ENCODE measurements around the gene CDH16.
"Not testable (repeated sequence)": the region's sequence is repeated elsewhere in the genome, so short reads cannot be mapped to it uniquely, and the experiment has no call there.

CDH16 gene

DNA sequence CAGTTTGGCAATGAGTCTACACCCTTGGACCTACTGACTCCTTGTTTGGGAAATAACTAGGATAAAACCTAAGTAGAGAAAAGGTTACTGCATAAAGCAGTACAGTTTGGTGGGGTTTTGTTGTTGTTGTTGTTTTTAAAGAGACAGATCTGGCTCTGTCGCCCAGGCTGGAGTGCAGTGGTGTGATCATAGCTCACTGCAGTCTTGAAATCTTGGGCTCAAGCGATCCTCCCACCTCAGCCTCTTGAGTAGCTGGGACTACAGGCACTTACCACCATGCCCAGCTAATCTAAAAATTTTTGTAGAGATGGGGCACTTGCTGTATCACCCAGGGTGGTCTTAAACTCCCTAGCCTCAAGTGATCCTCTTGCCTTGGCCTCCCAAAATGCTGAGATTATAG, 37.1 kb downstream of the CDH16 start:
- DNase-seq (ENCODE audit: low spot score) = no peak
- peaks cover 19% of the 10 kb centered on the region for H3K36me3 Mint-ChIP-seq (ENCODE audit: low read depth)
- H3K9me3 Mint-ChIP-seq = no peaks in the 10 kb centered on the region
- H3K27me3 Mint-ChIP-seq (ENCODE audit: low read depth) = no peaks in the 10 kb centered on the region
- H3K4me3 Mint-ChIP-seq = peak overlapping the region; percentile 79
- no peak overlapping the region for H3K27ac Mint-ChIP-seq
- peaks cover 44% of the 10 kb centered on the region for H3K4me1 Mint-ChIP-seq (ENCODE audit: low read depth)

DNA sequence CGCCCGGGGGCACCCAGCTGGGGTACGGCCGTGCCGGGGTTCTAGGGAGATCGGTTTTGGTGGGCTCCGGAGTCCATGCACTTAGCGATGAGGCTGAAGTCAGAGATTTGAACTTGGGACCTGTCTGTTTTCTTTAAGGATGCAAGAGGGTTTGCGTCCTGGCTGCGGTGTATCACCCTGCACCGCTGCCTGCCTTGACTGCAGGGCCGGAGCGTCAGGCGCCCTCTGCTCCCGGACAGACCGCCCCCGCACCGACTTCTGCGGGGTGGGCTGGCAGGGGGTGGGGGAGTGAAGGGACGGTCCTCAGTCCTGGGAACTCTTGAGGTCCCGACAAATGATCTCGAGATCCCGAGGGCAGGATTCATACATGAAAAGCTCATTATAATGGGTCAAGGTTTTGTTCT, 37.7 kb downstream of the CDH16 start:
- Mint-ChIP-seq H3K9me3 (peaks cover 4% of the 10 kb centered on the region), H3K27me3 (ENCODE audit: low read depth) (no peaks in the 10 kb centered on the region), H3K4me1 (ENCODE audit: low read depth) (peaks cover 45% of the 10 kb centered on the region), H3K36me3 (ENCODE audit: low read depth) (peaks cover 15% of the 10 kb centered on the region), H3K4me3 (peak overlapping the region; percentile 79), H3K27ac (peak overlapping the region; percentile 36)
- peak; percentile 25 for DNase-seq (ENCODE audit: low spot score)

DNA sequence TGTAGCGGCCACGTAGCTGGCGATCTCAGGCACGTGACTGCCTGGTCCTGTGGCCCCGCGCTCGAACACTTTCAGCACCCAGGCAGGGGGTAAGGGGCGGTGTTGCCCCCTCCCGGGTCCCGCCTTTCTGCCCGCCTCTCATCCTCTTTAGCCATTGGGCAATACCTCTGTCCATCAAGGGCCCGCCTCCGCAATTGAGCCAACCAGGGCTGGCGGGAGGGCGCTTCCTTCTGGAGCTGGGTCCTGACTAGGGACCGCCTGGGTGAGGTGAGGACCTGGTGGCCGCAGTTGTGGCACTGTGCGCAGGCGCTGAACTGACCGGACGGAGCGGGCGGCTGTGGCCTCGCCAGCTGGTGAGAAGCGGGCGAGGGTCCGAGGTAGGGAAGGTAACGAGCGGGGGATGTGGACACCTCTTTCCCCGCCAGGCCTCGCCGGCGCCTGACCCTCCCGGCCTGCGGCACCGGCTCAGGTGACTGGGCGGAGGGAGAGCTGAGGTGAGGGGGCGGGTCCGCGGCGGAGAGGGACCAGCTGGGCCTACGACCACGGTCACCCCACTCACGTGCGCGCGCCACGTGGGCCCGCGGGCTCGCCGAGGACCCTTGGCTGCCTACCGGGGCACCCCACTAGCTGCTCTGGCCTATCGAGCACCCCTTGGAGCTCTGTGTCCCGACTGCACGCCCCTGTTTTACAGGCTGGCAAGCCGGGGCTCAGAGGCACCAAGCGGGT, 38.2 kb downstream of the CDH16 start, which contains the start of gene PDP2:
Gene PDP2, plus strand, starts transcription at position 228 of the 726 bp plus-strand sequence. CDS start 3,770 bp downstream, outside the sequence.
- Mint-ChIP-seq H3K36me3 (ENCODE audit: low read depth) (peaks cover 12% of the 10 kb centered on the region), H3K27ac (peak within 1 kb of the TSS; percentile 98), H3K9me3 (peaks cover 5% of the 10 kb centered on the region), H3K4me1 (ENCODE audit: low read depth) (peaks cover 42% of the 10 kb centered on the region), H3K4me3 (peak within 1 kb of the TSS; percentile 100), H3K27me3 (ENCODE audit: low read depth) (no peaks in the 10 kb centered on the region)
- peak; percentile 93 for DNase-seq (ENCODE audit: low spot score)

- H3K4me1 Mint-ChIP-seq (ENCODE audit: low read depth) = peaks cover 52% of the 10 kb centered on the region
- no peaks in the 10 kb centered on the region for H3K27me3 Mint-ChIP-seq (ENCODE audit: low read depth)
- peaks cover 2% of the 10 kb centered on the region for H3K36me3 Mint-ChIP-seq (ENCODE audit: low read depth)
- peak overlapping the region; percentile 66 for H3K27ac Mint-ChIP-seq
- H3K9me3 Mint-ChIP-seq = peaks cover 5% of the 10 kb centered on the region
- H3K4me3 Mint-ChIP-seq = peak overlapping the region; percentile 45
- peak; percentile 85 for DNase-seq (ENCODE audit: low spot score)
Observed at GRCh38 chr16:66878067-66878466, 40.6 kb downstream of the CDH16 start.

DNA sequence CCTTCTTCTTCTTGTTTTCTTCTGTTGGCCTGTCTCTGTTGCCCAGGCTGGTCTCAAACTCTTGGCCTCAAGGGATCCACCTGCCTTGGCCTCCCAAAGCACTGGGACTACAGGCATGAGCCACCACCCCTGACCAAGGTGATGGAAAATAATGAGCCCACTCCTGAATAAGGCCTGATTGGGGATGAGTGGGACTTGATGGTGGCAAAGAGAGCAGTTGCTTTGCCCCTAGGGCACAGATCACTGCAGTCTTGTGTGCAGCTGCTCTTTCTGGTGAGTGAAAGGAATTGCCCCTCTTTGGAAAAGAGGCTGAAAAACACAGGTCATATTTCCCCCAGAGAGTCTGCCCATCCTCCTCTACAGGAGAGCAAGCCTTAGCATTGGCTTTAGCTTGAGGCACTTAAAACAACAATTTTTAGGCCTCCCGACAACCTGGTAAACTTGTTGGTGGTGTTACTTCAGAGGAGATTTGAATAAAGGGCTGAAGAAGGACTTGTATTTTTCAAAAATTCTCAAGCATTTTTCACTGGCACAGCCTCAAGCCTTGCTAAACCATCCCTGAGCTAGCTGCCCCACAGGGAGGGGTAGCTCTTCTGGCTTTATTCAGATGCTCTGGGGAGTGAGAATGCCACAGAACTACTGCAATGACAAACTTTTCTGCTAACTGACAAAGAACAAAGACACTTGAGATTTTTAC, 44.5 kb downstream of the CDH16 start:
- Mint-ChIP-seq H3K4me1 (ENCODE audit: low read depth) (peaks cover 42% of the 10 kb centered on the region), H3K27ac (peak overlapping the region; percentile 94), H3K27me3 (ENCODE audit: low read depth) (no peaks in the 10 kb centered on the region), H3K36me3 (ENCODE audit: low read depth) (no peaks in the 10 kb centered on the region), H3K9me3 (peaks cover 5% of the 10 kb centered on the region), H3K4me3 (peak overlapping the region; percentile 50)
- peak; percentile 19 for DNase-seq (ENCODE audit: low spot score)

DNA sequence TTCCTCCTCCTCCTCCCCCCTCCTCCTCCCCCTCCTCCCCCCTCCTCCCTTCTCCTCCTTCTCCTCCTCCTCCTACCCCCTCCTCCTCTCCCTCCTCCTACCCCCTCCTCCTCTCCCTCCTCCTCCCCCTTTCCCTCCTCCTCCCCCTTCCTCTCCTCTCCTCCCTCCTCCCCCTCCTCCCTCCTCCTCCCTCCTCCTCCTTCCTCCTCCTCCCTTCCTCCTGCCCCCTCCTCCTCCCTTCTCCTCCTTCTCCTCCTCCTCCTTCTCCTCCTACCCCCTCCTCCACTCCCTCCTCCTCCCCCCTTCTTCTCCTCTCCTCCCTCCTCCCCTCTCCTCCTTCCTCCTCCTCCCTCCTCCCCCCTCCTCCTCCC, 45.0 kb downstream of the CDH16 start:
- no peak for DNase-seq (ENCODE audit: low spot score)
- no peaks in the 10 kb centered on the region for H3K27me3 Mint-ChIP-seq (ENCODE audit: low read depth)
- H3K4me3 Mint-ChIP-seq = no peak overlapping the region
- H3K27ac Mint-ChIP-seq = peak overlapping the region; percentile 94
- H3K4me1 Mint-ChIP-seq (ENCODE audit: low read depth) = peaks cover 40% of the 10 kb centered on the region
- no peaks in the 10 kb centered on the region for H3K36me3 Mint-ChIP-seq (ENCODE audit: low read depth)
- H3K9me3 Mint-ChIP-seq = peaks cover 5% of the 10 kb centered on the region

DNA sequence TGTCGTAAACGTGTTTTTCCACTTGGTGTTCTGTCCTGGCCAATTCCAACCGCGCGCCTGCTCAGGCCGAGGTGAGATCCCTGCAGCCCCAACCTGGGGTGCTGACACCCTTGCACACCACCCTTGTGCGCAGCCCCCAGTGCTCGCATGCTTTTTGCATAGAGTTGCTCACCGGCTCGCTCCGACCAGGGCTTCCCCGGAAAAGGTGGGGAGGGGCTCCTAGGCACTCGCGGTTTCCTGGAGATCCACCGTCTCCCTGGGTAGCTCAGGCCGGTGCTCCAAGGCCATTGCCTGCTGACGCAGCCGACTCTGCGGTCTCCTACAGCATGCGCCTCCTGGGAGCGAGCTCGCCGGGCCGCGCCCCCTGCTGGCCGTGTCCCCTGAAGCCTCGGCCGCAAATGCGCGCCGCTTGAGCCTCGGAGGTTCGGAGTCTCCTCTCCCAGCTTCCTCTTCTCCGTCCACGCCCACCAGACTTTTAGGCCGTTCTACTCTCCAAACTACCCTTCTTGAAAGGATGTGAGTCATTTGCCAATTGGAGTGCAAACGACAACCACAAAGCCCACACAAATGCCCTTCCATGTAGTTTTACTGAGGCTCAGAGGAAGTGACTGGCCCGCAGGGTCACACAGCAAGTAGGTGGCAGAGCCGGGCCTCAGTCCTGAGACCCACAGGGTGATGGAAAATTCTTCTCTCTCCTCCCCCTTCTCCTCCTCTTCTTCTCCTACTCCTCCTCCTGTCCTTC, 45.6 kb downstream of the CDH16 start:
- peak; percentile 97 for DNase-seq (ENCODE audit: low spot score)
- Mint-ChIP-seq H3K4me3 (peak overlapping the region; percentile 87), H3K36me3 (ENCODE audit: low read depth) (no peaks in the 10 kb centered on the region), H3K27ac (peak overlapping the region; percentile 90), H3K27me3 (ENCODE audit: low read depth) (no peaks in the 10 kb centered on the region), H3K4me1 (ENCODE audit: low read depth) (peaks cover 34% of the 10 kb centered on the region), H3K9me3 (peaks cover 5% of the 10 kb centered on the region)

- H3K27me3 Mint-ChIP-seq (ENCODE audit: low read depth) = no peaks in the 10 kb centered on the region
- H3K36me3 Mint-ChIP-seq (ENCODE audit: low read depth) = no peaks in the 10 kb centered on the region
- peaks cover 5% of the 10 kb centered on the region for H3K9me3 Mint-ChIP-seq
- no peak for DNase-seq (ENCODE audit: low spot score)
- H3K4me3 Mint-ChIP-seq = peak overlapping the region; percentile 87
- H3K27ac Mint-ChIP-seq = peak overlapping the region; percentile 90
- H3K4me1 Mint-ChIP-seq (ENCODE audit: low read depth) = peaks cover 30% of the 10 kb centered on the region
Observed at GRCh38 chr16:66872559-66872942, 46.1 kb downstream of the CDH16 start.

DNA sequence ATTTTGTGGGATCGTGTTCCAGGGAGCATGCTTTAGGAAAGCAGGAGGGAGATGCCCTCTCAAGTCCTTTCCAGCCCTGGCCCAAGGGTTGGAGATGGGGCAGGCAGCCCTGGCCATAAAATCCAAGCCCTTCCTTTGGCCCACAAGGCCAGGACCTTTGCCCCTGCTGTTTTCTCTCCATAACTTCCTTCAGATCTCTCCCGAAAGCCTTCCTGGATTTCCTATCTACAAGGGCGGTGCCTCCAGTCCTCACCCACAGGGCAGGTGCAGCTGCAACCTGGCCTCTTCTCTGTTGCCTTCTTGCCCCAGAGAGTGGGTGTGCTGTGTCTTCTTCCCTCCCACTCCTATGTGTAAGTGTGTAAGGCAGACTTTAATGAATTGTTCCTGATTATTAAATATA, 46.8 kb downstream of the CDH16 start:
- peaks cover 30% of the 10 kb centered on the region for H3K4me1 Mint-ChIP-seq (ENCODE audit: low read depth)
- no peak overlapping the region for H3K4me3 Mint-ChIP-seq
- H3K9me3 Mint-ChIP-seq = peaks cover 5% of the 10 kb centered on the region
- no peak for DNase-seq (ENCODE audit: low spot score)
- H3K27me3 Mint-ChIP-seq (ENCODE audit: low read depth) = no peaks in the 10 kb centered on the region
- no peaks in the 10 kb centered on the region for H3K36me3 Mint-ChIP-seq (ENCODE audit: low read depth)
- H3K27ac Mint-ChIP-seq = no peak overlapping the region

DNA sequence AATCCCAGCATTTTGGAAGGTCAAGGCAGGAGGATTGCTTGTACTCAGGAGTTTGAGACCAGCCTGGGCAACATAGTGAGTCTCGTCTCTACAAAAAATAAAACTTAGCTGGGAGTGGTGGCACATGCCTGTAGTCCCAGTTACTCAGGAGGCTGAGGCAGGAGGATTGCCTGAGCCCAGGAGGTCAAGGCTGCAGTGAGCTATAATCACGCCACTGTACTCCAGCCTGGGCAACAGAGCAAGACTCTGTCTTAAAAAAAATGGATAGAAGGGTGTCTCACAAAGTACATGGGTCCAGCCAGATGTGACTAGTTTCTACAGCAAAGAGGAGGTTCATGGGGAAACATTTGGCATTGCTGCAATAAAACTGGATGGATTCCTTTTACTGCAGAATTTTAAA, 47.3 kb downstream of the CDH16 start:
- Mint-ChIP-seq H3K4me3 (peak overlapping the region; percentile 6), H3K4me1 (ENCODE audit: low read depth) (peaks cover 30% of the 10 kb centered on the region), H3K27ac (peak overlapping the region; percentile 41)
- H3K36me3 Mint-ChIP-seq (ENCODE audit: low read depth); H3K27me3 Mint-ChIP-seq (ENCODE audit: low read depth); DNase-seq (ENCODE audit: low spot score); H3K9me3 Mint-ChIP-seq: not testable (repeated sequence)

- Mint-ChIP-seq H3K36me3 (ENCODE audit: low read depth) (no peaks in the 10 kb centered on the region), H3K4me1 (ENCODE audit: low read depth) (peaks cover 17% of the 10 kb centered on the region), H3K4me3 (no peak overlapping the region), H3K9me3 (no peaks in the 10 kb centered on the region), H3K27me3 (ENCODE audit: low read depth) (no peaks in the 10 kb centered on the region), H3K27ac (no peak overlapping the region)
- DNase-seq (ENCODE audit: low spot score) = no peak
Observed at GRCh38 chr16:66869424-66869823, 49.3 kb downstream of the CDH16 start.

- no peak for DNase-seq (ENCODE audit: low spot score)
- Mint-ChIP-seq H3K4me3 (no peak overlapping the region), H3K9me3 (no peaks in the 10 kb centered on the region), H3K4me1 (ENCODE audit: low read depth) (no peaks in the 10 kb centered on the region), H3K27ac (no peak overlapping the region), H3K27me3 (ENCODE audit: low read depth) (no peaks in the 10 kb centered on the region), H3K36me3 (ENCODE audit: low read depth) (no peaks in the 10 kb centered on the region)
Observed at GRCh38 chr16:66863707-66864106, 55.0 kb downstream of the CDH16 start.

DNA sequence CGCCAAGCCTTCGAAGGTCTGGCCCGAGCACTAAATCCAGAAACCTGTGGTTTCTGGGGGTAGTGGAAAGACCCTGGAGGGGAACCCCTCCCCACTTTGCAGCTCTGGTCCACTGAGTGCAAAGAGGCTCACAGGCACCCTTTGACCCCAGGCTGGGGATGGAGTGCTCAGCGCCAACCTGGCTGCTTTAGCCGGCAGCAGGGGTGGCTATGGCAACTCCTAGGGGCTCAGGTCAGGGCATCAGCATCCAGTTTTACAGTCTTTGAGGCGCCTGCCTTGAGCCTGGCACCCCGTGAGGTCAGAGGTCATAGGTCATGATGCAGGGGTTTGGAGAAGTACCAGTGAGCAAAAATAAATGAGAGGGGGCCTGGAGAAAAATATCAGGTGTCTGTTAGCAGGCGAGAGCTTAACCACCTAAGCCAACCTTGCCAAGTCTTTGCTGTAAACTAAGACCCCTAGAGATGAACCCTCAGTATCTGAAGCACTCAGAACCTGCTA, 56.6 kb downstream of the CDH16 start:
- Mint-ChIP-seq H3K4me3 (no peak overlapping the region), H3K36me3 (ENCODE audit: low read depth) (no peaks in the 10 kb centered on the region), H3K27ac (no peak overlapping the region), H3K9me3 (no peaks in the 10 kb centered on the region), H3K27me3 (ENCODE audit: low read depth) (no peaks in the 10 kb centered on the region), H3K4me1 (ENCODE audit: low read depth) (no peaks in the 10 kb centered on the region)
- DNase-seq (ENCODE audit: low spot score) = no peak

All from T-helper 2 cell treated with Interferon-gamma antibody and Interleukin-4, amounts not matched to agents 5 μg/mL and 100 μg/mL, for 36 hours (primary cell).